Raji (cell line): ENCODE results near the gene AGRN.

Experiments
- POLR2A ChIP-seq: IDR thresholded peaks from 2 replicates; pipeline ENCODE4 v1.6.1; 2011; ENCODE audit warnings: low read depth, low read length, control low read depth; ENCODE audit not compliant: insufficient read depth

Gene AGRN

DNA sequence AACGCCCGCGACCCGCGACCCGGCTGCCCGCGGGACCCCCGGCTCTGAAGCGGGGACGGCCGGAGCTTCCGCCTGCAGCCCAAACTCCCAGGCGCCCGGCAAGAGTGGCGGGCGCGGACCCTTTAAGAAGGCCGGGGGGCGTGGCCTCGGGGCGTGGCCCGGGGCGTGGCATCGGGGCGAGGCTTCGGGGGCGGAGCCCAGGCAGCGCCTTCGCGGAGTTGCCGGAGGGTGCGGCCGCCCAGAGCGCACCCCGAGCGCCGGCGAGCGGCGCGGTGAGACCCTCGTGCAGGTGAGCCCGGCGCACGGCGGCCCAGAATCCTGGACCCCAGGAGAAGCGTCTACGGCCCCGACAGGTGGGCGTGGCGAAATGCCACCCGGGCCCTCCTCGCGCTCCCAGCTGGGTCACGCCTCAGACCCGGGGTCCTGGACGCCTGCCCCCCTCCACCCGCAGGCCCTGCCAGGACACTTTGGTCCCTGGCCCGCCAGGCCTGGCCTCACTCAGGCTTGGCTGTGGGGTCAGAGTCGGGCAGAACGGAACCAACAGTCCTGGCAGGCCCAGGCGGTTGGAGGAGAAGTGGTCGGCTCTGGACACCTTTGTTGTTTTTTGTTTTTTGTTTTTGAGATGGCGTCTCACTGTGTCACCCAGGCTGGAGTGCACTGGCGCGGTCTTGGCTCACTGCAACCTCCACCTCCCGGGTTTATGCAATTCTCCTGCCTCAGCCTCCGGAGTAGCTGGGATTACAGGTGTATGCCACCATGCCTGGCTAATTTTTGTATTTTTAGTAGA lies 39.8 kb downstream of the AGRN start:
- no peak for TF ChIP-seq POLR2A

DNA sequence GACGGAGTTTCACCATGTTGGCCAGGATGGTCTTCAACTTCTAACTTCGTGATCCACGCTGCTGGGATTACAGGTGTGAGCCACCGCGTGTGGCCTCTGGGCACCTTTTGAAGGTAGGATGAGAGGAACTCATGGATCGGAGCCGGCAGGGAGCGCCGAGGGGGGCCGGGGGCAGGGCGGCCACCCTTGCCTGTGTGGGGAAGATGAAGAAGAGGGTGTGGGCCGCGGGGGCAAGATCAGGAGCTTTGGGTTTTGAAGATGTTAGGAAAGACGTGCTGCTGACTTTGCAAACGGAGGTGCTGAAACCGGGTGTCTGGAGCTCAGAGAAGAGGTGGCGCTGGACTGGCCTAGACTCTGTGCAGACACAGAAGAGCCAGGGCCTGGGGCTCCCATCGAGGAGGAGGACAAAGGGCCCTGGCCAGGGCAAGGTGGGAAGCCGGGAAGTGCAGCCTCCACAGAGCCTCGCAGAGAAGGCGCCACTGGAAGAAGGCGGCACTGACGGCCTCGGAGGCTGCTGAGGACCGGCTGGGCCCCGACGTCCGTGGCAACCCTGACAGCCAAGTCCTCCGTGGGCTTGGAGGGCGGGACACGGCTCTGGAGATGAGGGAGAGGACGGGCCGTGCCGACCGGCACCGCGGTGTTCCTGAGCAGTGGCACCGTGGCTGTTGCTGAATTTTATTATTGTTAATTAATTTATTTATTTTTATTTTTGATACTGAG lies 40.5 kb downstream of the AGRN start:
- no peak for TF ChIP-seq POLR2A

DNA sequence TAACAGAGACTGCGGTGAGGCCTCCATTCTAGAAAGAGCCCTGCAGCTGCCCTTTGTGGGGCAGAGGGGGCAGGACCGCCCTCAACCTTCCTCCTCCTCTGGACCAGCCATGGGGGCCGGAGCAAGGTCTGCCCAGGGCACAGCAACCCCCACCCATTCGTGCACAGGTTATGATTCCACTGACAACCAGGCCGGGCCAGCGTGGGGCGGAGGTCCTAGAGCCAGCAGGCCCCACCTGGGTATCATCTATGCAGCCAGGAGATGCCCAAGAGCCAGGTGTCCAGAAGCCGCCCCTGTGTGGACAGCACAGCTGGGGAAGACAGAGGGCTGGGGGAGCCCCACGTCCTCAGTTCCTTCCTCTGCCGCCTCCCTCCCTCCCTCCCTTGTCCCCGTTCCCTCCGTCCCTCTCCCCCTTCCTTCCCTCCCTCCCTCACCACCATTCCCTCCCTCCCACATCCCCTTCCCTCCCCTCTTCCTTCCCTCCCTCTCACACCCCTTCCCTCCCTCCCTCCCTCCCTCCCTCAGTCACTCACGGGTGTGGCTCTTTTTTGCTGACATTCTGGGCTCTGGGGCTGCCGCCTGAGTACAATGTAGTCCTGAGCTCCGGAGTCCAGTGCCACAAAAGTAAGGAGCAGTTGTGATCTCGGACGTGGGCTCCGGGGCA lies 41.9 kb downstream of the AGRN start:
- no peak for TF ChIP-seq POLR2A

DNA sequence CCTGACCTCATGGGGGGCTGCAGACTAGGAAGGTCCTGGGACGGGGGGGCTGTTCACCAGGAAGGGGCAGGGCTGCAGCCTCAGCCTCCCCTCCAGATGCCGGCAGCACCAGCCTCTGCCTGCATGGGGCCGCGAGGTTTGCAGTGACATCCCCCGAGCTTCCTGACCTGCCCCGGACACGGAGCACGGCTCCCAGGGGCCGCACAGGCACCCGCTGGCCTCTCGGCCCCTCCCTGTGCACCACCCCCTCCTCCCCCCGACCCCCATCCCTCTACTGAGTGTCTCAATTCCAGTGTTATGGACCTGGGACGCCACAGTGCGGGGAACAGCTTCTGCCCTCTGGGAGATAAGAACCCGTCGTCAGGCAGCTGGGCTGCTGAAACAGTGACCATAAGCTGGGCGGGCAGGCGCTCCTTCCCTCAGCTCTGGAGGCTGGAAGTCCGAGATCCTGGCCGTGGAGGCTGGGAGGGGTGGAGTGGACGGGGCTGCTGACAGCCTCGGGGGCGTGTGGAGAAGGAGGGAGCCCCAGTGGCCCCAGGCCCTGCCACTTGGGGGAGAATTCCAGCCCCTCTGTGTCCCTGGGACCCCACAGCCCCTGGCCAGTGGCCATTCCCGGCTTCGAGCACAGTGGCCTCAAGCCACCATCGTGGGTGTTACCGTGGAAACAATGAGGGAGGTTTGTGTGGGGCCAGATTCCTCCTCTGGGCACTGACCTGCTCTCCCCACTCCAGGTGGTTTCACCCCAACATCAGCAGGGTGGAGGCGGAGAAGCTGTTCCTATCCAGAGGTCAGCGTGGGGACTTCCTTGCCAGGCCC lies 42.6 kb downstream of the AGRN start:
- no peak for TF ChIP-seq POLR2A

DNA sequence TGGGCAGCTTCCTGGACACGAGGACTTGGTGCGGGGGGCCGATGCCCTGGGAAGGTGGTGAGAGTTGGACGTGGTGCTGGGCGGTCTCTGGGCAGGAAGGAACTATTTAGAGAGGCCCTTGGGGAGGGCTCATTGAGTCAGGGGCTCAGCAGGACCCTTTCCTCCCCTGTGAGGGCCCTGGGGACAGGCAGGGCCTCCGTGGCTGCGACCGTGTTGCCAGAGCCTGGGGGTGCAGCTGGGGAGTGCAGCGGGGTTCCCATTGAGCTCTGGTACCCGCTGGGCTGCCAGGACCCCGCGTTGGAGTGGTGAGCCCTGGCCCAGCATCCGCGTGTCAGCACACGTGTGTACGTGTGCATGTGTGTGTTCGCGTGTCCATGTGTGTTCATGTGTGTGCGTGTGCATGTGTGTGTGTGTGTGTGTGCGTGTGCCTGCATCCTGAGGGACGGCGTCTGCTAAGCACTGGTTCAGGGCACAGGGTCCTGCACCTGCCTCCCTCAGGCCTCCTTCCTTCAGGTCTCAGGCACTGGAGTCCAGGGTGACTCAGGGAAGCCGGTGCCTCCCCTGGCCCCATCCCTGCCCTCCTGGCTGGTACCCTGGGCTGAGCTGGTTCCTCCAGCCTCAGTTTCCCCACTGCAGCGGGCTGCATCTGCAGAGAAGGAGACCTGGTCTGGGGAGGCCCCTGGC lies 43.5 kb downstream of the AGRN start:
- TF ChIP-seq POLR2A: no peak

DNA sequence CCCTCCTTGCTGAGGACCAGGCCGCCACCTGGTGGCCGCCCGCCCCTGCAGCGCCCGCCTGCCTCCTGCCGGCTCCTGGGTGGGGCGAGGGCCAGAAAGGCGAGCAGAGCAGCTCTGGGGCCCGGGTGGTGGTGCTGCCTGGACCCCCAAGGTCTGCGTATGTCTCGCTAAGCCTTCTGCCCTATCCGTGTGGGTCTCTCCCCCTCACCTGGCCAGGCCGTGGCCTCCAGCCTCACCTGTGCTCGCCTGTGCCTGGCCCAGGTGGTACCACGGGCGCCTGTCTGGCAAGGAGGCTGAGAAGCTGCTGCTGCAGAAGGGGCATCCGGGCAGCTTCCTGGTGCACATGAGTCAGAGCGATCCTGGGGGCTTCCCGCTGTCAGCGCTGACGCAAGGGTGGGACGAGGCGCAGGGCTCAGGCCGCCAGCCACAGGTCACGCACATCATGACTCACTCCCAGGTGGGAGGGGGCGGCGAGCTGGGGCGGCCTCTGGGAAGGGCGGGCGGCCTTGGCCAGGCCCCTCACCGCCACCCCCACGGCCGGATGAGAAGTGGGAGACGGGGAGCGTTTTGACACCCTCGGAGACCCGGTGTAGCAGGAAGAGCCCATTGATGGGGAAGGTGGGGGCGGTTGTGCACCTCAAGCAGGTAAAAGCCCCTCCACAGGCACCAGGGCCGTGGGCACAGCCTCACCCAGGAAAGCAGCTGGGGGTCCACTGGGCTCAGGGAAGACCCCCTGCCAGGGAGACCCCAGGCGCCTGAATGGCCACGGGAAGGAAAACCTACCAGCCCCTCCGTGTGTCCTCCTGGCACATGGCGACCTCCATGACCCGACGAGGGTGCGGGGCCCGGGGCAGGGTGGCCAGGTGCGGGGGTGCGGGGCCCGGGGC lies 44.3 kb downstream of the AGRN start:
- 0 out of 2 replicates have a peak, but pooled peaks have one; percentile 16 for TF ChIP-seq POLR2A

DNA sequence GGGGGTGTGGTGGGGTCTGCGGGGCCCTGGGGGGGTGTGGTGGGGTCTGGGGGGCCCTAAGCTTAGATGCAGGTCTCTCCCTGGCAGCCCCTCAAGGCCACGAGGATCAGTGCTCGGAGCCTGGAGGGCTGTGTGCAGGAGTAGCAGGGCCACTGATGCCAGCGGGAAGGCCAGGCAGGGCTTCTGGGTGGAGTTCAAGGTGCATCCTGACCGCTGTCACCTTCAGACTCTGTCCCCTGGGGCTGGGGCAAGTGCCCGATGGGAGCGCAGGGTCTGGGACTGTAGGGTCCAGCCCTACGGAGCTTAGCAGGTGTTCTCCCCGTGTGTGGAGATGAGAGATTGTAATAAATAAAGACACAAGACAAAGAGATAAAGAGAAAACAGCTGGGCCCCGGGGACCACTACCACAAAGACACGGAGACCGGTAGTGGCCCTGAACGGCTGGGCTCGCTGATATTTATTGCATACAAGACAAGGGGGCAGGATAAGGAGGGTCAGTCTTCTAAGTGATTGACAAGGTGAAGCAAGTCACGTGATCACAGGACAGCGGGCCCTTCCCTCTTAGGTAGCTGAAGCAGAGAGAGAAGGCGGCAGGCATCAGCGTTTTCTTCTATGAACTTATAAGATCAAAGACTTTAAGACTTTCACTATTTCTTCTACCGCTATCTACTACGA lies 45.5 kb downstream of the AGRN start:
- no peak for TF ChIP-seq POLR2A

DNA sequence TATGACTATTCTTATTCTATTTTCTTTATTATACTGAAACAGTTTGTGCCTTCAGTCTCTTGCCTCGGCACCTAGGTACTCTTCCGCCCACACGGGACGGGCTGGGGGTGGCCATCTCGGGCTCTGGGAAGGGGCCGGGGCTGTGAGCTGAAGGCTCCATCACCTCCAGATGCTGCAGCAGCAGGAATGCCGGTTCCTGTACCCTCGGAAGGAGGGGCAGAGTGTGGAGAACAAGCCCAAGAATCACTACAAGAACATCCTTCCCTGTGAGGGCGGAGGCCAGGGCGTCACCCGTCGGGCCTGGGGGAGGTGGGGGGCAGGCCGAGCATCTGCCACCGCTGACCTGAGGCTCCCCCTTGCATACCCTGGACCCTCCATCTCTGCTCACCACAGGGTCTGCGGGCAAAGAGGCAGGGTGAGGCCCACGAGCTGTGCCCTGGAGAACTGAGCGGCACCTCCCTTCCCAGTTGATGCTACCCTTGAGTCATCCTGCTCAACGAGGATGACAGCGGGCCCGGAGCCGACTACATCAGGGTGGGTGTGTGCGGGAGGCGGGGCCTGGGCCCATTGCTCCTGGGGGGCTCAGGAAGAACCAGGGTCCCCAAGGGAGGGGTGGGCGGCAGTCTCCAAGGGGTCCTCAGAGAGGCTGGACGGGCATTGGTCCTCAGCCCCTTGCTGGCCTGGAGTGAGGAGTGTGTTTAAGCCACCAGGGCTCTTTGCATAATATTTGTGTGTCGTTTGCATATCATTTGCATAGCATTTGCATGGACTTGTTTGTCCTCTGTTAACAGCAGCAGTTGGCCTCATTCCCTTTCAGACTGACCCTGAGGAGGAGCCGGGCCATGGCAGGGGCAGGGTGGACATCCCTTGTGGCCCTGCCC lies 46.7 kb downstream of the AGRN start:
- TF ChIP-seq POLR2A: no peak

DNA sequence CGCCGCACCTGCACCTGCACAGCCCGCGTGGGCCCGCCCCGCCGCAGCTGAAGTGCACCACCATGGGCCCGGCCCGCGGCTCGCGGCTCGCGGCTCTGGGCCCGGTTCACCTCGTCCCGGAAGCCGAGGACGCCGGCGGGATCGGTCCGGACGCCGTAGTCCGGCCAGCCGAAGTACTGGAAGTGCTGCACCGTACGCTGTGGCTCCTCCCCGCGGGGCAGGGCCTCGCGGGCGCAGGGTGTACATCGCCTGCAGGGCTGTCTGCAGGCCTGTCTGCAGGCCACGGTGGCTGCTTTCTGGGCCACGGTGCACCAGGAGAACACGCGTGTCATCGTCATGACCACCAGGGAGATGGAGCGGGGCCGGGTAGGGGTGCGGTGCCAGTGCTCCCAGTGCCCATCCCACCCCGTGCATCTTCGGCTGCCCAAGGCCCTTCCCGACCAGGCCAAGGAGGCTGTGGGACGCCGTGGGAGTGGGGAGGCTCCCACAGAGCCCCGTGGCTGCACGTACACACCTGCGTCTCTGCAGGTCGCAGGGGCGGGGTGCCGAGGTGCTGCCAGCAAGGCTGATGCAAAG lies 47.5 kb downstream of the AGRN start:
- TF ChIP-seq POLR2A: no peak

DNA sequence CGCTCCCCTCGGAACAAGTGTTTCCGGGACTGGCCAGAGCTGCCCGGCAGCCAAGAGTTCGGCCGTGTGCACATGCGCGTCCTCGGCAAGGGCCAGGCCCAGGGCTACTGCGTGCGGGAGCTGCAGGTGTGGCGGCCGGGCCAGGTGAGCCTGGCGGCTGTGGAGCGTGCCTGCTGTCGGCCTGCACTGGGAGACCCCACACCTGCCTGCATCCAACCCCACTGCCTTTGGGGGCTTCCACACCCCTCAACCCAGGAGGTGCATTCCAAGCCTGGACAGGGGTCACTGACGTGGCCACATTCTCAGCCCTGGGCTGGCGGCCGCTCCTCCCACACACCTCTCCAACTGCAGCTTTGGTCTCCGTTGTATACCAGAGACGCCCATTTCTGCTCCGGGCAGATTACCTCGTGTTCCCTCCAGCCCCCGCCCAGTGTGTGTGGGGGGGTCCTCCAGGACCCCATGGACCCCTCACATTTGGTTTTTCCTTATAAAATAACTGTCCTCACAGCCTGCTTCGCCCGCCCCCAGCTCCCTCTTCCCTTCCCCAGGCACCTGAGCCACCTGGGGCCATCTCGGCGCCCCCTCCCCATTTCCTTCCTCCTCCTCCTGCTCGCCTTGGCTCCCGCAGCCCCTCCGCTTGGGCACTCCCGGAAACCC lies 48.1 kb downstream of the AGRN start:
- TF ChIP-seq POLR2A: no peak

DNA sequence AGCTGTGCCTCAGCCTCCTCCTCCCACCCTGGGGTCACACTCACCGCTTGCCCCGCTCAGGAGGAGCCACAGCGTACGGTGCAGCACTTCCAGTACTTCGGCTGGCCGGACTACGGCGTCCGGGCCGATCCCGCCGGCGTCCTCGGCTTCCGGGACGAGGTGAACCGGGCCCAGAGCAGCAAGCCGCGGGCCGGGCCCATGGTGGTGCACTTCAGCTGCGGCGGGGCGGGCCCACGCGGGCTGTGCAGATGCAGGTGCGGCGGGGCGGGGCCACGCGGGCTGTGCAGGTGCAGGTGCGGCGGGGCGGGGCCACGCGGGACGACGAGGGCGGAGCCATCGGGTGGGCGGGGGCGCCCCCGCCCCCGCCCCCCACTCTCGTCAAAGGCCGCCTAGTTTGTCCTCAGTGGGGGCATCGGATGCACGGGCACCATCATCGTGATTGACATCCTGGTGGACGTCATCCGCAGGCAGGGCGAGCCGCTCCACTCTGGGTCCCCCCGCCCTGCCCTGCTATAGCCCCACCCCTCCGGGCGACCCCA lies 48.7 kb downstream of the AGRN start:
- TF ChIP-seq POLR2A: no peak

DNA sequence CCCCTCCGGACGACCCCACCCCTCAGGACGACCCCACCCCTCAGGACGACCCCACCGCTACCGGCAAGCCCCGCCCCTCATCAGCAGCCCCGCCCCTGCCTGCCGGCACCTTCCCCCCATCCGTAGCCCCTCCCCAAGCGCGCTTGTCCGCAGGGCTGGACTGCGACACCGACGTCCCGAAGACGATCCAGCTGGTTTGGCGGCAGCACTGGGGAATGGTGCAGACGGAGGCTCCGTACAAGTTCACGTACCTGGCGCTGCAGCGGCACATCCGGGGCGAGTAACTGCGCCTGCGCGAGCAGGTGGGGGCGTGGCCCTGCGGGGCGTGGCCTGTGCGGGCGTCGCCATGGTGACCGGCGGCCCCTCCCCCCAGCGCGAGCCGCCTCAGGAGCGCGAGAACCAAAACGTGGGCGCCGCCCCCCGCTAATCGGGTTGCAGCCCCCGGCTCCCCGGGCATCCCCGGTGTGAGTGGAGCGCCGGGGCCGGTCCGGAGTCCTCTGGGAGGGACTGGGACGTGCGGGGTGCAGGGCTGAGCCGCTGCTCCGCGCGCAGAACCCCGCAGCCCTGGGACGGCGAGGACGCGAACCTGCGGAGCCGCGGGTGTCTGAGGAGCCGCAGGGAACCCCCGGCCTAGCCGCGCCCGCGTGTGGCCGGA lies 49.3 kb downstream of the AGRN start:
- peak; percentile 83 for TF ChIP-seq POLR2A
